Stomach smooth muscle (tissue), 2 donors: ENCODE results near the gene TMC5.

Experiments used
- H3K27ac ChIP-seq: one replicate; pipeline ENCODE4 v1.7.0; 2013; ENCODE audit warnings: mild to moderate bottlenecking, low read length, inconsistent platforms
- H3K27me3 ChIP-seq, 2 donors: one replicate each; pipeline ENCODE4 v1.7.0; 2013; ENCODE audit warnings: low read length in 2 of 2; ENCODE audit not compliant: insufficient read depth in 2 of 2, control insufficient read depth in 1 of 2
- H3K36me3 ChIP-seq, 2 donors: one replicate each; pipeline ENCODE4 v1.7.0; 2013; ENCODE audit warnings: low read length in 2 of 2; ENCODE audit not compliant: control insufficient read depth in 2 of 2, insufficient read depth in 2 of 2
- H3K4me1 ChIP-seq: one replicate; pipeline ENCODE4 v1.7.0; 2013; ENCODE audit warnings: low read length; ENCODE audit not compliant: control insufficient read depth, insufficient read depth
- H3K4me3 ChIP-seq, 2 donors: one replicate each; pipeline ENCODE4 v1.7.0; 2013; ENCODE audit warnings: low read length in 2 of 2
- H3K9ac ChIP-seq, 2 donors: one replicate each; pipeline ENCODE4 v1.7.0; 2013; ENCODE audit warnings: low read length in 2 of 2, mild to moderate bottlenecking in 1 of 2
- H3K9me3 ChIP-seq, 2 donors: one replicate each; pipeline ENCODE4 v1.7.0; 2013; ENCODE audit warnings: low read length in 2 of 2; ENCODE audit not compliant: control insufficient read depth in 2 of 2
- donor health status: healthy.
- donor health status: Pancreatic carcinoma.

Gene TMC5

GRCh38 chr16:19431636-19432340 lies 14.1 kb downstream of the TMC5 start:
- H3K36me3 ChIP-seq: no peaks in the 10 kb centered on the region
- H3K9ac ChIP-seq: no peak overlapping the region
- no peaks in the 10 kb centered on the region for H3K27me3 ChIP-seq
- no peak overlapping the region for H3K4me3 ChIP-seq
- no peaks in the 10 kb centered on the region for H3K9me3 ChIP-seq
- H3K4me1 ChIP-seq: no peaks in the 10 kb centered on the region
- no peak overlapping the region for H3K27ac ChIP-seq

- Histone ChIP-seq H3K9me3 (no peaks in the 10 kb centered on the region), H3K9ac (no peak overlapping the region), H3K27me3 (no peaks in the 10 kb centered on the region), H3K4me1 (no peaks in the 10 kb centered on the region), H3K36me3 (no peaks in the 10 kb centered on the region), H3K27ac (no peak overlapping the region), H3K4me3 (no peak overlapping the region)
Measured at GRCh38 chr16:19432429-19432828, 14.7 kb downstream of the TMC5 start.

- Histone ChIP-seq H3K27me3 (peaks cover 0 to 2% of the 10 kb centered on the region in 2 donors), H3K4me1 (no peaks in the 10 kb centered on the region)
Measured at GRCh38 chr16:19434584-19434983, 16.9 kb downstream of the TMC5 start.

DNA sequence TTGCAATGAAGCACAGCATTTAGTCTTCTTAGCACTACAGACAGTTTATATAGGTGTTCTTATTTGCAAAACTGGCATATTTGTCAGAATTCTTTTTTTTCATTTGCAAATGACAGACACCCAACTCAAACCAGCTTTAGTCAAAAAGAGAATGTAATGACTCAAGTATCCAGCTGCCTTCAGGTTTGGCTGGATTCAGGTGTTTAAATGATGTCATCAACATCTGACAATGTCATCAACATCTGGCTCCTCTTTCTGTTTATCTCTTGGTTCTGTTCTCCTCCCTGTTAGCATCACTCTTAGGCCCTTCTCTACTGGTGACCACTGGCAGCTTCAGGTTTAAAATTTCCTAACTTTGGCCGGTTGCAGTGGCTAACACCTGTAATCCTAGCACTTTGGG lies 18.9 kb downstream of the TMC5 start:
- peaks cover 0 to 2% of the 10 kb centered on the region in 2 donors for H3K9me3 ChIP-seq
- H3K27me3 ChIP-seq: peaks cover 0 to 2% of the 10 kb centered on the region in 2 donors
- no peaks in the 10 kb centered on the region for H3K36me3 ChIP-seq
- no peak overlapping the region for H3K4me3 ChIP-seq
- no peak overlapping the region for H3K9ac ChIP-seq
- H3K27ac ChIP-seq: no peak overlapping the region
- H3K4me1 ChIP-seq: no peaks in the 10 kb centered on the region

More at GRCh38 chr16:19434584-19434983, 16.9 kb downstream of the TMC5 start:
- Histone ChIP-seq H3K9ac (no peak overlapping the region), H3K27ac (no peak overlapping the region), H3K9me3 (peaks cover 0 to 2% of the 10 kb centered on the region in 2 donors), H3K36me3 (no peaks in the 10 kb centered on the region), H3K4me3 (no peak overlapping the region)

- H3K4me1 ChIP-seq: no peaks in the 10 kb centered on the region
- no peaks in the 10 kb centered on the region for H3K36me3 ChIP-seq
- H3K27me3 ChIP-seq: peaks cover 0 to 2% of the 10 kb centered on the region in 2 donors
- H3K27ac ChIP-seq: no peak overlapping the region
- H3K4me3 ChIP-seq: no peak overlapping the region
- H3K9me3 ChIP-seq: peaks cover 0 to 2% of the 10 kb centered on the region in 2 donors
- no peak overlapping the region for H3K9ac ChIP-seq
Measured at GRCh38 chr16:19437280-19437679, 19.6 kb downstream of the TMC5 start.

DNA sequence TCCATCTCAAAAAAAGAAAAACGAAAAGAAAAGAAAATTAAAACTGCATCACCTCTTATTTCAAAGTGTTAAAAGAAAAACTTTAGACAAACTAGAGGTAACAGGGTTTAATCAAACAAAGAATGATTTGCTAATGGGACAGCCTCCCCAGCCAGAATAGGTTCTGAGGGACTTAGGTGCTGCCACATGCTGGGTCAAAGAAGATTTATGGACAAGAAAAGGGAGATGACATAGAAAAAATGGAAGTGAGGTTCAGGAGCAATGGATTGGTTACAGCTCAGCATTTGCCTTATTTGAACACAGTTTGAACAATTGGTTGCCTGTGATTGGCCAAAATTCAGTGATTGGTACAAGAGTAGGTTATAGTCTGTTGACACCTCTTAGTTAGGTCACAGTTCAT lies 21.1 kb downstream of the TMC5 start:
- H3K36me3 ChIP-seq: no peaks in the 10 kb centered on the region
- no peaks in the 10 kb centered on the region for H3K4me1 ChIP-seq
- peaks cover 0 to 2% of the 10 kb centered on the region in 2 donors for H3K9me3 ChIP-seq
- H3K9ac ChIP-seq: no peak overlapping the region
- H3K27ac ChIP-seq: no peak overlapping the region
- H3K27me3 ChIP-seq: peaks cover 0 to 2% of the 10 kb centered on the region in 2 donors
- H3K4me3 ChIP-seq: no peak overlapping the region

- peaks cover 0 to 2% of the 10 kb centered on the region in 2 donors for H3K9me3 ChIP-seq
- no peaks in the 10 kb centered on the region for H3K36me3 ChIP-seq
- H3K27me3 ChIP-seq: peaks cover 0 to 2% of the 10 kb centered on the region in 2 donors
- no peaks in the 10 kb centered on the region for H3K4me1 ChIP-seq
- H3K9ac ChIP-seq: no peak overlapping the region
- H3K4me3 ChIP-seq: no peak overlapping the region
- no peak overlapping the region for H3K27ac ChIP-seq
Measured at GRCh38 chr16:19439483-19439882, 21.8 kb downstream of the TMC5 start.

GRCh38 chr16:19443659-19444058 lies 26.0 kb downstream of the TMC5 start:
- Histone ChIP-seq H3K27me3 (no peaks in the 10 kb centered on the region), H3K36me3 (no peaks in the 10 kb centered on the region), H3K4me3 (no peak overlapping the region), H3K9me3 (peaks cover 0 to 8% of the 10 kb centered on the region in 2 donors), H3K9ac (no peak overlapping the region), H3K4me1 (no peaks in the 10 kb centered on the region), H3K27ac (no peak overlapping the region)

- Histone ChIP-seq H3K4me1 (no peaks in the 10 kb centered on the region), H3K27ac (no peak overlapping the region), H3K27me3 (no peaks in the 10 kb centered on the region), H3K4me3 (no peak overlapping the region), H3K36me3 (no peaks in the 10 kb centered on the region), H3K9ac (no peak overlapping the region), H3K9me3 (peaks cover 0 to 8% of the 10 kb centered on the region in 2 donors)
Measured at GRCh38 chr16:19446300-19446846, 28.7 kb downstream of the TMC5 start.

GRCh38 chr16:19446886-19447285 lies 29.2 kb downstream of the TMC5 start:
- H3K4me3 ChIP-seq: no peak overlapping the region
- H3K9ac ChIP-seq: no peak overlapping the region
- H3K27ac ChIP-seq: no peak overlapping the region
- H3K4me1 ChIP-seq: no peaks in the 10 kb centered on the region
- no peaks in the 10 kb centered on the region for H3K27me3 ChIP-seq
- peaks cover 0 to 8% of the 10 kb centered on the region in 2 donors for H3K9me3 ChIP-seq
- H3K36me3 ChIP-seq: no peaks in the 10 kb centered on the region

DNA sequence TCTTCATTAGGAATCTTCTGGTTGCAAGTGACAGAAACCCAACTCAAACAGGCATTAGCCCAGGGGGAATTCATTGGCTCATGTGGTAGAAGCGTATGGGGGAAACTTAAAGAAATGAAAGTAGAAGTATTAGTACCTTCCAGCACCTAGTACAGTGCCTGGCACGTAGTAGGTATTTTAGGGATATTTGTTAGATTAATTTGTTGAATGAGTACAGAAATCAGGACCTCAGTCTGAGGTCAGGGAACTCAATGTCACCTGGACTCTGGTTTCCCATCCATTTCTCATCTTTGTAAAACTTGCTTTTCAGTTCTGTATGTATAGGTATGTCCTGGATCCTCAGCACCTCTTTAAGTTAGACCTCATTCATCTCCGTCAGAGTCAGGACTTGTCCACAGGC lies 32.5 kb downstream of the TMC5 start:
- Histone ChIP-seq H3K9ac (no peak overlapping the region), H3K27ac (no peak overlapping the region), H3K4me1 (no peaks in the 10 kb centered on the region), H3K9me3 (peaks cover 0 to 8% of the 10 kb centered on the region in 2 donors), H3K27me3 (no peaks in the 10 kb centered on the region), H3K36me3 (no peaks in the 10 kb centered on the region), H3K4me3 (no peak overlapping the region)
